ENCODE measurements around the gene C20orf173. TPM values are rescaled to one million over a fixed set of nuclear protein-coding genes. Genes with fewer than 3 reads are reported as not detected.
"Not testable (repeated sequence)": the region's sequence is repeated elsewhere in the genome, so short reads cannot be mapped to it uniquely, and the experiment has no call there.

The C20orf173 gene
- total RNA-seq, 1 experiment from 2014 or later = not detected

DNA sequence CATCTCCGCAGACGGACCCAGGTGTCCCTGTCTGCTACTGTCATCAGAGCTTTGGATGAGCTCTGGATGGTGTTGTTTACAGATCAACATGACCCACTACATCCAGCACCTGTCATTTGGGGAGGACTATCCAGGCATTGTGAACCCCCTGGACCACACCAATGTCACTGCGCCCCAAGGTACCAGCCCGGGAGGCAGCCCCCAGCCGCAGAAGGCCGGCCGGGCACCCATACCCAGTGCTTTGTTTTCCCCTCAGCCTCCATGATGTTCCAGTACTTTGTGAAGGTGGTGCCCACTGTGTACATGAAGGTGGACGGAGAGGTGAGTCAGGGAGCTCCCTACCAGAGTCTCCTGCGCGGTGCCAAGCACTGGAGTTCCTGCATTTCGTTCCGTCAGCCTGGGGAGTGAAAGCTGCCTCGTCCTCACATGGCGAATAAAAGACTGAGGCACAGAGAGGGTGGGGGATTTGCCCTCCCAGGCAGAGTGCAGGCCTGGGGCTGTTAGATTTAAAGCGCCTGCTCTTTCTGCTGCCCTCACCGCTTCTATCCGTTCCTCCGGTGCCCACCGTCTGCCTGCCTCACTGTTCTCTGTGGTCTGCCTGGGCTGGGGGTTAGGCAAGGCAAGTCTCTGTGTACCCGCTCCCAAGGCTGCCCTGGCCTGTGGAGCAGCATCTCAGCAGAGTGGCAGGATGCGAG, 26.6 kb upstream of the C20orf173 start:
- TF ChIP-seq EZH2 (IDR thresholded peaks at IDR 0.05; ENCODE audit: low read depth) = no peak
- no peak for TF ChIP-seq CTCF (conservative IDR thresholded peaks at IDR 0.05)
- Histone ChIP-seq H3K4me3 (no peak overlapping the region), H3K27me3 (ENCODE audit: insufficient read depth, low read depth) (no peaks in the 10 kb centered on the region), H3K27ac (no peak overlapping the region), H3K9me3 (ENCODE audit: insufficient read depth, low read depth) (no peaks in the 10 kb centered on the region), H3K36me3 (ENCODE audit: low read depth) (no peaks in the 10 kb centered on the region; the same call in none of the 2 replicates), H3K79me2 (ENCODE audit: low read depth) (no peaks in the 10 kb centered on the region), H4K20me1 (ENCODE audit: insufficient read depth) (no peaks in the 10 kb centered on the region; the same call in 1 of the 2 replicates), H3K4me1 (replicated peaks; ENCODE audit: insufficient read depth) (peaks cover 22% of the 10 kb centered on the region), H3K4me2 (no peak overlapping the region), H2AFZ (no peak overlapping the region), H3F3A (ENCODE audit: insufficient read depth, low read depth) (peaks cover 23% of the 10 kb centered on the region; the same call in 1 of the 2 replicates), H3K9me2 (ENCODE audit: insufficient read depth) (no peaks in the 10 kb centered on the region)
- BruUV-seq (replicated peaks) = no TSS peak
- intact Hi-C loops (cut with micrococcal nuclease; ENCODE audit: unreplicated experiment) = no loop called here
- ChIA-PET CTCF (no interaction called here), POLR2A (ENCODE audit: unreplicated experiment) (no interaction called here)
- no peak for DNase-seq

- H3K36me3 ChIP-seq (ENCODE audit: low read depth); POLR2A ChIA-PET (ENCODE audit: unreplicated experiment); H4K20me1 ChIP-seq (ENCODE audit: insufficient read depth); DNase-seq; H3K79me2 ChIP-seq (ENCODE audit: low read depth); BruUV-seq (replicated peaks); H3K4me2 ChIP-seq; H3K4me3 ChIP-seq; H2AFZ ChIP-seq; H3K9me3 ChIP-seq (ENCODE audit: insufficient read depth, low read depth); H3K27ac ChIP-seq; H3K27me3 ChIP-seq (ENCODE audit: insufficient read depth, low read depth); CTCF ChIA-PET; H3K9me2 ChIP-seq (ENCODE audit: insufficient read depth); intact Hi-C loops (cut with micrococcal nuclease; ENCODE audit: unreplicated experiment): not testable (repeated sequence)
- Histone ChIP-seq H3F3A (ENCODE audit: insufficient read depth, low read depth) (peaks cover 19% of the 10 kb centered on the region; the same call in 1 of the 2 replicates), H3K4me1 (replicated peaks; ENCODE audit: insufficient read depth) (peaks cover 16% of the 10 kb centered on the region)
Observed at GRCh38 chr20:35555461-35555860, 26.0 kb upstream of the C20orf173 start.

GRCh38 chr20:35552914-35553313, 23.5 kb upstream of the C20orf173 start:
- H3K27me3 ChIP-seq (ENCODE audit: insufficient read depth, low read depth) = no peaks in the 10 kb centered on the region
- CTCF ChIA-PET = no interaction called here
- POLR2A ChIA-PET (ENCODE audit: unreplicated experiment) = no interaction called here
- H3F3A ChIP-seq (ENCODE audit: insufficient read depth, low read depth) = peaks cover 4% of the 10 kb centered on the region; the same call in 1 of the 2 replicates
- no peak overlapping the region for H2AFZ ChIP-seq
- no peaks in the 10 kb centered on the region for H3K9me2 ChIP-seq (ENCODE audit: insufficient read depth)
- no peak overlapping the region for H3K27ac ChIP-seq
- DNase-seq = no peak
- TF ChIP-seq CTCF (conservative IDR thresholded peaks at IDR 0.05) (no peak), EZH2 (IDR thresholded peaks at IDR 0.05; ENCODE audit: low read depth) (no peak)
- H3K4me3 ChIP-seq = no peak overlapping the region
- no peaks in the 10 kb centered on the region for H3K9me3 ChIP-seq (ENCODE audit: insufficient read depth, low read depth)
- H3K4me2 ChIP-seq = no peak overlapping the region
- no peaks in the 10 kb centered on the region for H3K4me1 ChIP-seq (replicated peaks; ENCODE audit: insufficient read depth)
- H4K20me1 ChIP-seq (ENCODE audit: insufficient read depth) = no peaks in the 10 kb centered on the region; the same call in 1 of the 2 replicates
- peaks cover 6% of the 10 kb centered on the region for H3K36me3 ChIP-seq (ENCODE audit: low read depth)
- no TSS peak for BruUV-seq (replicated peaks)
- H3K79me2 ChIP-seq (ENCODE audit: low read depth) = no peaks in the 10 kb centered on the region
- intact Hi-C loops (cut with micrococcal nuclease; ENCODE audit: unreplicated experiment) = no loop called here
